ENCODE results near the gene TAF1A. TPM values are rescaled to one million over a fixed set of nuclear protein-coding genes. Genes with fewer than 3 reads are reported as not detected.

TAF1A gene
- total RNA-seq, 4 donors from 2014 or later, result 2.2 to 4.8 (median 3.7) TPM

DNA sequence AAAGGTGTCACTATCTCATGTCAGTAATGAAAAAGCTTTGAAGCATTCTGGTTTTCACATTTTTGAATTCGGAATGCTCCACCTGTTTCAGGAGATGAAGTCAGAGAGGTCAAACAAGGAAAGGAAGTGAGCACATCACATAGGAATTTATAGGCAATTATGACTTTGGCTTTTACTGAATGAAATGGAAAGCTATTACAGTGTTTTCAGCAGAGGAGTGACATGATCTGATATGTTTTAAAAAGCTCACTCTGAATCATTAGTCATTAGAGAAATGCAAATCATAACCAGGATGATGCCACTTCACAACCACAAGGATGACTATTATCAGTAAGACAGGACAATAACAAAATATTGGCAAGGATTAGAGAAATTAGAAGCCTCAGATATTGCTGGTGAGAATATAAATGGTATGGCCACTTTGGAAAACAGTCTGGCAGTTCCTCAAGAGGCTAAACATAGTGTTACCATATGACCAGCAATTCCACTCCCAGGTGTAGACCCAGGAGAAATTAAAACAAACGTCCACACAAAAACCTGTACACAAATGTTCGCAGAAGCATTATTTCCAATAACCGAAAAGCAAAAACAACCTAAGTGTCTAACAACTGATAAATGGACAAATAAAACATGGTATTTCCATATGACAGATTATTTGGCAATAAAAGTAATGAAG is 7.5 kb downstream of the TAF1A start:
- no peak for ATAC-seq
- Histone ChIP-seq H3K27me3 (no peaks in the 10 kb centered on the region), H3K36me3 (peaks cover 0 to 46% of the 10 kb centered on the region in 2 donors), H3K4me3 (no peak overlapping the region), H3K27ac (no peak overlapping the region), H3K9me3 (no peaks in the 10 kb centered on the region), H3K4me1 (peaks cover 0 to 6% (median 0%) of the 10 kb centered on the region in 3 donors)
- 92 to 93% methylated on average over 4 of the region's 4 CpGs for WGBS, 2 donors (ENCODE audit: low coverage in 1 of 2)
- no peak for TF ChIP-seq EP300 (IDR thresholded peaks at IDR 0.05)
- TF ChIP-seq POLR2AphosphoS5 (IDR thresholded peaks at IDR 0.05), result no peak
- no peak for TF ChIP-seq POLR2A (IDR thresholded peaks at IDR 0.05)
- TF ChIP-seq, protein P1, sequence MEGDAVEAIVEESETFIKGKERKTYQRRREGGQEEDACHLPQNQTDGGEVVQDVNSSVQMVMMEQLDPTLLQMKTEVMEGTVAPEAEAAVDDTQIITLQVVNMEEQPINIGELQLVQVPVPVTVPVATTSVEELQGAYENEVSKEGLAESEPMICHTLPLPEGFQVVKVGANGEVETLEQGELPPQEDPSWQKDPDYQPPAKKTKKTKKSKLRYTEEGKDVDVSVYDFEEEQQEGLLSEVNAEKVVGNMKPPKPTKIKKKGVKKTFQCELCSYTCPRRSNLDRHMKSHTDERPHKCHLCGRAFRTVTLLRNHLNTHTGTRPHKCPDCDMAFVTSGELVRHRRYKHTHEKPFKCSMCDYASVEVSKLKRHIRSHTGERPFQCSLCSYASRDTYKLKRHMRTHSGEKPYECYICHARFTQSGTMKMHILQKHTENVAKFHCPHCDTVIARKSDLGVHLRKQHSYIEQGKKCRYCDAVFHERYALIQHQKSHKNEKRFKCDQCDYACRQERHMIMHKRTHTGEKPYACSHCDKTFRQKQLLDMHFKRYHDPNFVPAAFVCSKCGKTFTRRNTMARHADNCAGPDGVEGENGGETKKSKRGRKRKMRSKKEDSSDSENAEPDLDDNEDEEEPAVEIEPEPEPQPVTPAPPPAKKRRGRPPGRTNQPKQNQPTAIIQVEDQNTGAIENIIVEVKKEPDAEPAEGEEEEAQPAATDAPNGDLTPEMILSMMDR (IDR thresholded peaks at IDR 0.05), result no peak

DNA sequence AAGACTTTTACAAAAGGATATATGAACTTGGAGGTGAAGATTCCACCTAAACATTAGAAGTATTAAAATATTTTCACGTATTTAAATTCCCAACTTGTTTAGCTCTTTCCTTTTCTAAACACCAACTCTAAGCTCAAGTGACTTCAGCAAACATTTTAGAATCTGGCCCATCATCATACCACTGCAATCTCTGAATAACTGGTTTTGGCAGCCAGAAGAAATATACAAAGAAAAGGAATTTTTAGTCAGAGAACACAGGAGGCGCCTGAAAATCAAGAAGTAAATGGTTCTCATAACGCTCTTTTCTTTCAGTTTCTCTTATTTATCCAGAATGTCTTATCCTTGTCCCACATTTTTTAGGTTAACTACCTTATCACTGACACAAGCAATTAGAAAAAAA is 10.4 kb downstream of the TAF1A start:
- WGBS, 2 donors (ENCODE audit: low coverage in 1 of 2), result 92 to 95% methylated on average over 3 of the region's 3 CpGs
- H3K4me1 ChIP-seq, result no peaks in the 10 kb centered on the region
- no peaks in the 10 kb centered on the region for H3K27me3 ChIP-seq
- TF ChIP-seq, protein P1 (IDR thresholded peaks at IDR 0.05), result no peak
- no peak for TF ChIP-seq POLR2AphosphoS5 (IDR thresholded peaks at IDR 0.05)
- no peak for TF ChIP-seq EP300 (IDR thresholded peaks at IDR 0.05)
- TF ChIP-seq POLR2A (IDR thresholded peaks at IDR 0.05), result no peak
- peaks cover 0 to 56% of the 10 kb centered on the region in 2 donors for H3K36me3 ChIP-seq
- no peak overlapping the region for H3K4me3 ChIP-seq
- H3K27ac ChIP-seq, result no peak overlapping the region
- ATAC-seq, result no peak
- no peaks in the 10 kb centered on the region for H3K9me3 ChIP-seq

DNA sequence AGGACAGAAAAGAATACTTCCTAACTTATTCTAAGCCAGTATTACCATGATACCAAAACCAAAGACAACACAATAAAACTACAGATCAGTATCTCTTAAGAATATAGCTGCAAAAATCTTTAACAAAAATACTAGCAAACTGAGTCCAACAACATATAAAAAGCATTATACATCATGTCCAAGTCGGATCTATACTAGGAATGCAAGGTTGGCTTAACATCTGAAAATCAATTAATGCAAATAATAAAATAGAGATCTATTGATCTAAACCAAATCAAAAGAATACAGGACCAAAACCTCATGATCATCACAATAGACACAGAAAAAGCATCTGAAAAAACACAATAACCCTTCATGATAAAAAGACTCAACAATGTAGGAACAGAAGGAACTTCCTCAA is 18.9 kb downstream of the TAF1A start:
- Histone ChIP-seq H3K36me3 (peaks cover 0 to 85% of the 10 kb centered on the region in 2 donors), H3K4me1 (no peaks in the 10 kb centered on the region), H3K4me3 (no peak overlapping the region), H3K9me3 (no peaks in the 10 kb centered on the region), H3K27ac (no peak overlapping the region), H3K27me3 (no peaks in the 10 kb centered on the region)
- 93 to 100% methylated on average over 1 of the region's 1 CpG for WGBS, 2 donors (ENCODE audit: low coverage in 1 of 2)
- ATAC-seq, result no peak
- TF ChIP-seq POLR2AphosphoS5 (IDR thresholded peaks at IDR 0.05), result no peak
- TF ChIP-seq, protein P1 (IDR thresholded peaks at IDR 0.05), result no peak

DNA sequence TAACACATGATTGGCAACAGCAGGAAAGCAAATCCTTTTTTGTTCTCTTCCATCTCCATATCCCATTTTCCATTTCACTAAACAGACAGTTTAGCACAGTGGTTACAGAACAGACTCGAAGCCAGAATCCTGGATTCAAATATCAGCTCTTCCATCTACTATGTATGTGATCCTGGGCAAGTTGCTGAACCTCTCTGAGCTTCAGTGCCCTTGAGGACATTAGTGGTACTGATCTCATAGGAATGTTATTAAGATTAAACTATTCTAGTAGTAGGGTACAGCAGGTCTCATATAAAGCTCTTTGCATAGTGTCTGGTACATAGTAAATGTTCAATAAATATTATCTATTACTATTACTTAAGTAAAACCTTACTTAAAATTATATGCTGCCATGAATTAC is 28.1 kb downstream of the TAF1A start:
- no peak overlapping the region for H3K4me3 ChIP-seq
- H3K27ac ChIP-seq, result no peak overlapping the region
- no peaks in the 10 kb centered on the region for H3K9me3 ChIP-seq
- no peaks in the 10 kb centered on the region for H3K27me3 ChIP-seq
- H3K4me1 ChIP-seq, result no peaks in the 10 kb centered on the region
- TF ChIP-seq, protein P1 (IDR thresholded peaks at IDR 0.05), result no peak
- TF ChIP-seq POLR2AphosphoS5 (IDR thresholded peaks at IDR 0.05) (no peak), POLR2A (IDR thresholded peaks at IDR 0.05) (no peak), EP300 (IDR thresholded peaks at IDR 0.05) (no peak)
- peaks cover 0 to 60% of the 10 kb centered on the region in 2 donors for H3K36me3 ChIP-seq
- WGBS, 2 donors (ENCODE audit: low coverage in 1 of 2), result 92 to 100% methylated on average over 1 of the region's 1 CpG
- no peak for ATAC-seq

DNA sequence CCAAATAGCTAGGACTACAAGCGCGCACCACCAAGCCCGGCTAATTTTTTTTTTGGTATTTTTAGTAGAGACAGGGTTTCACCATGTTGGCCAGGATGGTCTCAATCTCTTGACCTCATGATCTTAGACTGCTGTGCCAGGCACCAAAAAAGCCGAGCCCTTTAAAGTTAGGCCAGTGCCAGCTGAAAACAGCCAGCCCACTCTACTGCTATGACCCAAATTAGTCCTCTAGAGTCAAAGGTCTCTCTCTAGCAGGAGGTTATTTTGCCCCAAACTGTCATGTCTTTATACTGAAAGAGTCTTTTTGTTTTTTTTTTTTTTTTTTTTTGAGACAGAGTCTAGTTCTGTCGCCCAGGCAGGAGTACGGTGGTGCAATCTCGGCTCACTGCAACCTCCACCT is 32.2 kb downstream of the TAF1A start:
- 100% methylated on average over 7 of the region's 7 CpGs; no CpG with 5 or more reads in 1 of the 2 donors for WGBS, 2 donors (ENCODE audit: low coverage in 1 of 2)
- peaks cover 0 to 53% of the 10 kb centered on the region in 2 donors for H3K36me3 ChIP-seq

More for the DNA sequence above, 32.2 kb downstream of the TAF1A start:
- no peak for TF ChIP-seq EP300 (IDR thresholded peaks at IDR 0.05)
- no peak for TF ChIP-seq POLR2AphosphoS5 (IDR thresholded peaks at IDR 0.05)
- no peak for TF ChIP-seq POLR2A (IDR thresholded peaks at IDR 0.05)
- TF ChIP-seq, protein P1 (IDR thresholded peaks at IDR 0.05), result no peak
- Histone ChIP-seq H3K27ac (no peak overlapping the region), H3K27me3 (no peaks in the 10 kb centered on the region), H3K4me3 (no peak overlapping the region), H3K4me1 (no peaks in the 10 kb centered on the region), H3K9me3 (no peaks in the 10 kb centered on the region)
- ATAC-seq, result no peak

Measured in gastroesophageal sphincter (tissue), 4 donors.